HG03103 (cell line): ENCODE results near the gene OR5T1.

Source experiments
- ATAC-seq: cut with Tn5 transposase; IDR thresholded peaks from one replicate; pipeline ENCODE4 v1.9.1; 2021; ENCODE audit warnings: low read depth; ENCODE audit not compliant: unreplicated experiment

The OR5T1 gene

DNA sequence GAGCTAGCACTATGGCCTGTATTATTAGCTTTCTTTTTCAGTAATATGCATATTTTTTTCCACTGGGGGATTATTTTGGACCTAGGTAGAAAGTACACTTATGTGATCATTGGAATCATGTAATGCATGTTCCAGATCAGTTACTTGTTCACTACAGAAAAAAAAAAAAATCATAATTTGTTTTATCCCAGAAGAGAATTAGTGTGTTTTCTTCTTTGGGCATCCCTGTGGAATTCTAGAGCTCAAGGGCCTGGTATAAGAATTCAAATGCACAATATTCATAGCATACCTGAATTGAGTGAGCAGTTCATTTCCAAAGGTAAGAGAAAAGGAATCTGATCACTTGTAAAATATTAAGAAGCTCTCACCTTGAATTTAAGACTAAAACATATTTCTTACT is at the start of gene OR5T1:
TSS of gene OR5T1 (plus strand) at position 301 of the 400 bp plus-strand sequence. CDS start 1,485 bp downstream, outside the sequence.
- ATAC-seq: no peak

GRCh38 chr11:56234155-56234554 is 39.8 kb upstream of the OR5T1 start, which contains the start of gene OR5T2:
Gene OR5T2 (minus strand): TSS chr11:56234255. CDS start chr11:56233062, 1,193 bp downstream.
- ATAC-seq: no peak

DNA sequence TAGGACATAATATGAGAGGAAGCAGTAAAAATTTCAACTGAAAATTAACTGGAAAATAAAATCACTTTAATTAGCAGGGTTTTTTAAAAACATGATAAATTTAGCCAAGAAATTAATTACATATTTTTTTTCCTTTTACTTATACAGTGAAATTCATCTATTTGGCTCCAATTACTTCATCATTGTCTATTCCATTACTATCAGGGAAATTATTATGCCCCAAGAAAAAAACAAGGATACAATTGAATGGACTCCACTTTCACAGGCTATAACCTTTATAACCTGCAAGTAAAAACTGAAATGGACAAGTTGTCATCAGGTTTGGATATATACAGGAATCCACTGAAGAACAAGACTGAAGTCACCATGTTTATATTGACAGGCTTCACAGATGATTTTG is 22.0 kb upstream of the OR5T1 start, which contains the start of gene OR5T3:
TSS of gene OR5T3 (plus strand) at position 301 of the 400 bp plus-strand sequence. CDS start at position 301, 0 bp downstream.
- ATAC-seq: no peak

- ATAC-seq: no peak
Measured at GRCh38 chr11:56271092-56271491, 2.9 kb upstream of the OR5T1 start.

- ATAC-seq: no peak
Measured at GRCh38 chr11:56292154-56292553, 18.2 kb downstream of the OR5T1 start, which contains the start of gene OR8H1. Gene OR8H1 (minus strand): TSS chr11:56292254. CDS start chr11:56291062, 1,192 bp downstream.

DNA sequence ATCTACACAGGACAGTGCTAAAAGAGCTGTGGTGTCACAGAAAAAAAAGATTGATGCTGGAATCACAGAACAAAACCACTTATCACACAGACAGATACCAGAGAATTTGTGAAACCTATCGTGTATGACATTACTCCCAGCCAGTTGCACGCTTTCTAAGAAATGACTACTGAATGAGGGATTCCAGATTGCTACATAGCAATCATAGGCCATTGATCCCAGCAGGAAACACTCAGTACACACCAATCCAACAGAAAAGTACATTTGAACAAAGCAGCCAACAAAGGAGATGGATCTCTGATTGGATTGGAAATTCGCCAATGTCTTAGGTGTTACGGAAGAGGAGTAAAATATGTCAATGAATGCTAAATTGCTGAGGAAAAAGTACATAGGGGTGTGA is 22.9 kb downstream of the OR5T1 start:
- no peak for ATAC-seq

DNA sequence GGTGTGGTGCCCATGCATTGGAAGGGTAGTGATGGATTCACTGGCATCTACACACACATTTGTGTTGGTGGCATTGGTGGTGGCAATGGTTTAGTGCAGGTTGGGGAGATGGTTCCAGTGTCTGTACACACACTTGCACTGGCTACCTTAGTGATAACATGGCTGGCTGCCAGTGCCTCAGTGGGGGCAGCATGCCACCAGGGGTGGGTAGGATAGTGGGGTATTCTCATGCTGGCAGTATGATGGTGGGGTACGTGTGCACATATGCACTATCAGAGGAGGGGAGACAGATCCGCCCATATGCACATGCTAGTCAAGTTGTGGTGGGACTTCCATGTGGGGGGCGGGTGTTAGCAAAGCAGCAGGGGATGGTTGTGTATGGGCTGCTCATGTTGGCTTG is 33.9 kb downstream of the OR5T1 start:
- ATAC-seq: no peak

DNA sequence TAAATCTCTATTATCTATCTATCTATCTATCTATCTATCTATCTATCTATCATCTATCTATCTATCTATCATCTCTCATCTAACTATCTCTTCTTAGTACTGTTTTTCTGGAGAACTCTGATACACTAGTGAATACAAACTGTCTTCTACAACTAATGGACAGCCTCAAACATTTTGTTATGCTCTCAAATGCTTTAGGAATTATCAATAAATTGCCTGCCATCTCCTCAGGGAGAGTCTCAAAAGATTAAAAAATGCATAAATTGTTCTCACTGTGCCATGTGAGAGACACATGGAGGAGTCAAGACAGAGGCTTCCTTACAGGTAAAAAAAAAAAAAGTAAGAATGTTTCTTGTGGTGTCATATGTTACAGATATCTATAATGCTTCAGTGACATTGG is 40.9 kb downstream of the OR5T1 start, which contains the start of gene OR8K3:
TSS of gene OR8K3 (plus strand) at position 301 of the 400 bp plus-strand sequence. CDS start 3,163 bp downstream, outside the sequence.
- ATAC-seq: no peak
